ENCODE data around the gene GPR146. TPM values are rescaled to one million over a fixed set of nuclear protein-coding genes. Genes with fewer than 3 reads are reported as not detected.

The GPR146 gene
- total and polyA plus RNA-seq, 2 of the 13 experiments (the other 11 are each of a cell fraction or from before 2014, with no cell fraction given) = 2.0 to 15.9 TPM

DNA sequence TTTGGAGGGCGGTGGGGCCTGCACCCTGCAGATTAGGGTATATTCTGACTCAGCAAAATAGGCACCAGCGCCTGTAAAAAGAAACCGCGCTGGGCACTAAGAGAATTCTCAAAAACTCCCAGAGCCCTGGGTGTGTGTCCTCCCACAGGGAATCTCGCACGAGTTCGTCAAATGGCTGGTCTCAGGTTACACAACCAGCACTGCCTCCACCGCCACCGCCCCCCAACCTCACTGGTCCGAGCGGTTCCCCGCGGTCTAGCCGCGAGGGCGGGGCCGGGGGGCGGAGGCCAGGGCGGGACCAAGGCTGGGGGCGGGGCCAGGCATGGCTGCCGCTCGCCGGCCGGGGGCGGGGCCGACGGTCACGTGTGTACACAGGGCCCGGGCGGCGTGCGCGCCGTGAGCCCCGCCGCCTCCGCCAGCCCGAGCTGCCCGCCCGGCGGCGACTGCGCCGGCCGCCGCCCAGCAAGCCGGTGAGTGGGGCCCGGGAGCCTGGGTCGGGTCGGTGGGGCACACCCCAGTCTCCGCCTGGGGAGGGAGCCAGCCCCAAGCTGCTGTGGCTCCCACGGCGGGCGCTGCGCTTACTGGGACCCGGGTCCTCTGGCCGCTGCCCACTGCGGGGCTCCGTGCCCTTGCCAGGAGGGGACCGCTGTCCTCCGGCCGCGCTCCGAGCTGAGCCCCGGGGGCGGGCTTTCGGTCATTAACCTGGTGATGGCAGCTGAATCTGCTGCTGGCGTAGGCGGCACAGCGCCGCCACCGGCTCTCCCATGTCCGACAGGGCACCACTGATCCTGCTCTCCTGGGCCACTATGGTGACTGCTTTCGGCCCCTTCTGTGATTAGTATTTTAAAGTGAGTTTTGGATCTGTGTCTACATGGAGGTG, at the start of gene GPR146 (continued):
- TF ChIP-seq ZZZ3 (CRISPR knock-in tag; IDR thresholded peaks at IDR 0.05; ENCODE audit: borderline replicate concordance) = no peak
- TF ChIP-seq, protein P1, sequence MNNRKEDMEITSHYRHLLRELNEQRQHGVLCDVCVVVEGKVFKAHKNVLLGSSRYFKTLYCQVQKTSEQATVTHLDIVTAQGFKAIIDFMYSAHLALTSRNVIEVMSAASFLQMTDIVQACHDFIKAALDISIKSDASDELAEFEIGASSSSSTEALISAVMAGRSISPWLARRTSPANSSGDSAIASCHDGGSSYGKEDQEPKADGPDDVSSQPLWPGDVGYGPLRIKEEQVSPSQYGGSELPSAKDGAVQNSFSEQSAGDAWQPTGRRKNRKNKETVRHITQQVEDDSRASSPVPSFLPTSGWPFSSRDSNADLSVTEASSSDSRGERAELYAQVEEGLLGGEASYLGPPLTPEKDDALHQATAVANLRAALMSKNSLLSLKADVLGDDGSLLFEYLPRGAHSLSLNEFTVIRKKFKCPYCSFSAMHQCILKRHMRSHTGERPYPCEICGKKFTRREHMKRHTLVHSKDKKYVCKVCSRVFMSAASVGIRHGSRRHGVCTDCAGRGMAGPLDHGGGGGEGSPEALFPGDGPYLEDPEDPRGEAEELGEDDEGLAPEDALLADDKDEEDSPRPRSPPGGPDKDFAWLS (CRISPR knock-in tag; IDR thresholded peaks at IDR 0.05; ENCODE audit: borderline replicate concordance) = no peak
- no peak for TF ChIP-seq GABPA (IDR thresholded peaks at IDR 0.05; ENCODE audit: low read depth, low read length)
- no peak for TF ChIP-seq GABPA (CRISPR knock-in tag; IDR thresholded peaks at IDR 0.05; ENCODE audit: low read depth)
- no peak for TF ChIP-seq NONO (IDR thresholded peaks at IDR 0.05)
- TF ChIP-seq NONO (CRISPR knock-in tag; conservative IDR thresholded peaks at IDR 0.05) = peak; percentile 84
- TF ChIP-seq RXRA (CRISPR knock-in tag; IDR thresholded peaks at IDR 0.05) = peak; percentile 42; the same call in 1 of the 2 replicates
- peak; percentile 39; the same call in 1 of the 2 replicates for TF ChIP-seq ZFY (CRISPR knock-in tag; IDR thresholded peaks at IDR 0.05)
- TF ChIP-seq, protein P2, sequence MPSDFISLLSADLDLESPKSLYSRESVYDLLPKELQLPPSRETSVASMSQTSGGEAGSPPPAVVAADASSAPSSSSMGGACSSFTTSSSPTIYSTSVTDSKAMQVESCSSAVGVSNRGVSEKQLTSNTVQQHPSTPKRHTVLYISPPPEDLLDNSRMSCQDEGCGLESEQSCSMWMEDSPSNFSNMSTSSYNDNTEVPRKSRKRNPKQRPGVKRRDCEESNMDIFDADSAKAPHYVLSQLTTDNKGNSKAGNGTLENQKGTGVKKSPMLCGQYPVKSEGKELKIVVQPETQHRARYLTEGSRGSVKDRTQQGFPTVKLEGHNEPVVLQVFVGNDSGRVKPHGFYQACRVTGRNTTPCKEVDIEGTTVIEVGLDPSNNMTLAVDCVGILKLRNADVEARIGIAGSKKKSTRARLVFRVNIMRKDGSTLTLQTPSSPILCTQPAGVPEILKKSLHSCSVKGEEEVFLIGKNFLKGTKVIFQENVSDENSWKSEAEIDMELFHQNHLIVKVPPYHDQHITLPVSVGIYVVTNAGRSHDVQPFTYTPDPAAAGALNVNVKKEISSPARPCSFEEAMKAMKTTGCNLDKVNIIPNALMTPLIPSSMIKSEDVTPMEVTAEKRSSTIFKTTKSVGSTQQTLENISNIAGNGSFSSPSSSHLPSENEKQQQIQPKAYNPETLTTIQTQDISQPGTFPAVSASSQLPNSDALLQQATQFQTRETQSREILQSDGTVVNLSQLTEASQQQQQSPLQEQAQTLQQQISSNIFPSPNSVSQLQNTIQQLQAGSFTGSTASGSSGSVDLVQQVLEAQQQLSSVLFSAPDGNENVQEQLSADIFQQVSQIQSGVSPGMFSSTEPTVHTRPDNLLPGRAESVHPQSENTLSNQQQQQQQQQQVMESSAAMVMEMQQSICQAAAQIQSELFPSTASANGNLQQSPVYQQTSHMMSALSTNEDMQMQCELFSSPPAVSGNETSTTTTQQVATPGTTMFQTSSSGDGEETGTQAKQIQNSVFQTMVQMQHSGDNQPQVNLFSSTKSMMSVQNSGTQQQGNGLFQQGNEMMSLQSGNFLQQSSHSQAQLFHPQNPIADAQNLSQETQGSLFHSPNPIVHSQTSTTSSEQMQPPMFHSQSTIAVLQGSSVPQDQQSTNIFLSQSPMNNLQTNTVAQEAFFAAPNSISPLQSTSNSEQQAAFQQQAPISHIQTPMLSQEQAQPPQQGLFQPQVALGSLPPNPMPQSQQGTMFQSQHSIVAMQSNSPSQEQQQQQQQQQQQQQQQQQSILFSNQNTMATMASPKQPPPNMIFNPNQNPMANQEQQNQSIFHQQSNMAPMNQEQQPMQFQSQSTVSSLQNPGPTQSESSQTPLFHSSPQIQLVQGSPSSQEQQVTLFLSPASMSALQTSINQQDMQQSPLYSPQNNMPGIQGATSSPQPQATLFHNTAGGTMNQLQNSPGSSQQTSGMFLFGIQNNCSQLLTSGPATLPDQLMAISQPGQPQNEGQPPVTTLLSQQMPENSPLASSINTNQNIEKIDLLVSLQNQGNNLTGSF (CRISPR knock-in tag; IDR thresholded peaks at IDR 0.05) = no peak
- TF ChIP-seq, protein P3, sequence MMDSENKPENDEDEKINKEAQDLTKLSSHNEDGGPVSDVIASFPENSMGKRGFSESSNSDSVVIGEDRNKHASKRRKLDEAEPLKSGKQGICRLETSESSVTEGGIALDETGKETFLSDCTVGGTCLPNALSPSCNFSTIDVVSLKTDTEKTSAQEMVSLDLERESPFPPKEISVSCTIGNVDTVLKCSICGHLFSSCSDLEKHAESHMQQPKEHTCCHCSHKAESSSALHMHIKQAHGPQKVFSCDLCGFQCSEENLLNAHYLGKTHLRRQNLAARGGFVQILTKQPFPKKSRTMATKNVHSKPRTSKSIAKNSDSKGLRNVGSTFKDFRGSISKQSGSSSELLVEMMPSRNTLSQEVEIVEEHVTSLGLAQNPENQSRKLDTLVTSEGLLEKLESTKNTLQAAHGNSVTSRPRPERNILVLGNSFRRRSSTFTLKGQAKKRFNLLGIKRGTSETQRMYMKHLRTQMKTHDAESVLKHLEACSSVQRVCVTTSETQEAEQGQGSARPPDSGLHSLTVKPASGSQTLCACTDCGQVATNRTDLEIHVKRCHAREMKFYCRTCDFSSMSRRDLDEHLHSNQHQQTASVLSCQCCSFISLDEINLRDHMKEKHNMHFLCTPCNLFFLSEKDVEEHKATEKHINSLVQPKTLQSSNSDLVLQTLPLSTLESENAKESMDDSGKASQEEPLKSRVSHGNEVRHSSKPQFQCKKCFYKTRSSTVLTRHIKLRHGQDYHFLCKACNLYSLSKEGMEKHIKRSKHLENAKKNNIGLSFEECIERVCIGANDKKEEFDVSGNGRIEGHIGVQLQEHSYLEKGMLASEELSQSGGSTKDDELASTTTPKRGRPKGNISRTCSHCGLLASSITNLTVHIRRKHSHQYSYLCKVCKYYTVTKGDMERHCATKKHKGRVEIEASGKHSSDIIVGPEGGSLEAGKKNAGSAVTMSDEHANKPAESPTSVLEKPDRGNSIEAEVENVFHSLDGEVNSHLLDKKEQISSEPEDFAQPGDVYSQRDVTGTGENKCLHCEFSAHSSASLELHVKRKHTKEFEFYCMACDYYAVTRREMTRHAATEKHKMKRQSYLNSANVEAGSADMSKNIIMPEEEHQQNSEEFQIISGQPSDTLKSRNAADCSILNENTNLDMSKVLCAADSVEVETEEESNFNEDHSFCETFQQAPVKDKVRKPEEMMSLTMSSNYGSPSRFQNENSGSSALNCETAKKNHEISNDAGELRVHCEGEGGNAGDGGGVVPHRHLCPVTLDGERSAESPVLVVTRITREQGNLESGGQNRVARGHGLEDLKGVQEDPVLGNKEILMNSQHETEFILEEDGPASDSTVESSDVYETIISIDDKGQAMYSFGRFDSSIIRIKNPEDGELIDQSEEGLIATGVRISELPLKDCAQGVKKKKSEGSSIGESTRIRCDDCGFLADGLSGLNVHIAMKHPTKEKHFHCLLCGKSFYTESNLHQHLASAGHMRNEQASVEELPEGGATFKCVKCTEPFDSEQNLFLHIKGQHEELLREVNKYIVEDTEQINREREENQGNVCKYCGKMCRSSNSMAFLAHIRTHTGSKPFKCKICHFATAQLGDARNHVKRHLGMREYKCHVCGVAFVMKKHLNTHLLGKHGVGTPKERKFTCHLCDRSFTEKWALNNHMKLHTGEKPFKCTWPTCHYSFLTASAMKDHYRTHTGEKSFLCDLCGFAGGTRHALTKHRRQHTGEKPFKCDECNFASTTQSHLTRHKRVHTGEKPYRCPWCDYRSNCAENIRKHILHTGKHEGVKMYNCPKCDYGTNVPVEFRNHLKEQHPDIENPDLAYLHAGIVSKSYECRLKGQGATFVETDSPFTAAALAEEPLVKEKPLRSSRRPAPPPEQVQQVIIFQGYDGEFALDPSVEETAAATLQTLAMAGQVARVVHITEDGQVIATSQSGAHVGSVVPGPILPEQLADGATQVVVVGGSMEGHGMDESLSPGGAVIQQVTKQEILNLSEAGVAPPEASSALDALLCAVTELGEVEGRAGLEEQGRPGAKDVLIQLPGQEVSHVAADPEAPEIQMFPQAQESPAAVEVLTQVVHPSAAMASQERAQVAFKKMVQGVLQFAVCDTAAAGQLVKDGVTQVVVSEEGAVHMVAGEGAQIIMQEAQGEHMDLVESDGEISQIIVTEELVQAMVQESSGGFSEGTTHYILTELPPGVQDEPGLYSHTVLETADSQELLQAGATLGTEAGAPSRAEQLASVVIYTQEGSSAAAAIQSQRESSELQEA (CRISPR knock-in tag; IDR thresholded peaks at IDR 0.05; ENCODE audit: not compliant biosample characterization) = no peak
- no peak for TF ChIP-seq ZNF629 (CRISPR knock-in tag; conservative IDR thresholded peaks at IDR 0.05)
- no peak for TF ChIP-seq ZNF326 (CRISPR knock-in tag; IDR thresholded peaks at IDR 0.05; ENCODE audit: borderline replicate concordance)
- no peak for TF ChIP-seq RNF2 (conservative IDR thresholded peaks at IDR 0.05; ENCODE audit: low read depth)
- TF ChIP-seq RBM39 (IDR thresholded peaks at IDR 0.05; ENCODE audit: low read depth, low read length, poor library complexity, severe bottlenecking) = no peak

Data from HepG2 (cell line).